ENCODE data around the gene CAD. TPM values are rescaled to one million over a fixed set of nuclear protein-coding genes. Genes with fewer than 3 reads are reported as not detected.
"Not testable (repeated sequence)": the region's sequence is repeated elsewhere in the genome, so short reads cannot be mapped to it uniquely, and the experiment has no call there.

Gene CAD
- total RNA-seq, 4 donors from 2014 or later, result 9.0 to 28.8 (median 17.4) TPM

DNA sequence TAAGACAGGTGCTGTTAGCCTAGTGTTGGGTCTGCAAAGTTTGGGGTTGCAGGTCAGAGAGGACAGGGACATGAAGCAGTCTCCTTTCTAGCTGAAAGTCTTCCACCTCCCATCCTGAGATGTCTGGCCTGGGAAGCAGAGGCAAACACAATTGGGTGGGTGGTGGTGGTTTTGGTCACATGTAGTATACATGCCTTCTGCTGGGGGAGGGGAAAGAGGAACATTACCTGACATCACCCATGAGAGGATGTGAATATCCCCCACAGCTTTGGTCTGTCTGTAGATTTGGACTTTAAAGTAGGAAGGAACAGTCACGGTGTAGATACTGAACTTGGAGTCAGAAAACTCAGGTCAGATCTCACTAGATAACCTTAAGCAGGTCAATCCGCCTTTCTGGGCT lies 53.5 kb downstream of the CAD start:
- DNase-seq (ENCODE audit: low spot score in 2 of 2), result no peak
- 78 to 91% methylated on average over 2 of the region's 2 CpGs for WGBS, 2 donors
- H3K4me3 ChIP-seq (ENCODE audit: low read depth, poor library complexity, severe bottlenecking), result no peak overlapping the region
- TF ChIP-seq POLR2A (IDR thresholded peaks at IDR 0.05), result no peak
- TF ChIP-seq, protein P1, sequence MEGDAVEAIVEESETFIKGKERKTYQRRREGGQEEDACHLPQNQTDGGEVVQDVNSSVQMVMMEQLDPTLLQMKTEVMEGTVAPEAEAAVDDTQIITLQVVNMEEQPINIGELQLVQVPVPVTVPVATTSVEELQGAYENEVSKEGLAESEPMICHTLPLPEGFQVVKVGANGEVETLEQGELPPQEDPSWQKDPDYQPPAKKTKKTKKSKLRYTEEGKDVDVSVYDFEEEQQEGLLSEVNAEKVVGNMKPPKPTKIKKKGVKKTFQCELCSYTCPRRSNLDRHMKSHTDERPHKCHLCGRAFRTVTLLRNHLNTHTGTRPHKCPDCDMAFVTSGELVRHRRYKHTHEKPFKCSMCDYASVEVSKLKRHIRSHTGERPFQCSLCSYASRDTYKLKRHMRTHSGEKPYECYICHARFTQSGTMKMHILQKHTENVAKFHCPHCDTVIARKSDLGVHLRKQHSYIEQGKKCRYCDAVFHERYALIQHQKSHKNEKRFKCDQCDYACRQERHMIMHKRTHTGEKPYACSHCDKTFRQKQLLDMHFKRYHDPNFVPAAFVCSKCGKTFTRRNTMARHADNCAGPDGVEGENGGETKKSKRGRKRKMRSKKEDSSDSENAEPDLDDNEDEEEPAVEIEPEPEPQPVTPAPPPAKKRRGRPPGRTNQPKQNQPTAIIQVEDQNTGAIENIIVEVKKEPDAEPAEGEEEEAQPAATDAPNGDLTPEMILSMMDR (IDR thresholded peaks at IDR 0.05), result no peak
- intact Hi-C loops (cut with DNase I; ENCODE audit: low total_unique reads), result no loop called here

DNA sequence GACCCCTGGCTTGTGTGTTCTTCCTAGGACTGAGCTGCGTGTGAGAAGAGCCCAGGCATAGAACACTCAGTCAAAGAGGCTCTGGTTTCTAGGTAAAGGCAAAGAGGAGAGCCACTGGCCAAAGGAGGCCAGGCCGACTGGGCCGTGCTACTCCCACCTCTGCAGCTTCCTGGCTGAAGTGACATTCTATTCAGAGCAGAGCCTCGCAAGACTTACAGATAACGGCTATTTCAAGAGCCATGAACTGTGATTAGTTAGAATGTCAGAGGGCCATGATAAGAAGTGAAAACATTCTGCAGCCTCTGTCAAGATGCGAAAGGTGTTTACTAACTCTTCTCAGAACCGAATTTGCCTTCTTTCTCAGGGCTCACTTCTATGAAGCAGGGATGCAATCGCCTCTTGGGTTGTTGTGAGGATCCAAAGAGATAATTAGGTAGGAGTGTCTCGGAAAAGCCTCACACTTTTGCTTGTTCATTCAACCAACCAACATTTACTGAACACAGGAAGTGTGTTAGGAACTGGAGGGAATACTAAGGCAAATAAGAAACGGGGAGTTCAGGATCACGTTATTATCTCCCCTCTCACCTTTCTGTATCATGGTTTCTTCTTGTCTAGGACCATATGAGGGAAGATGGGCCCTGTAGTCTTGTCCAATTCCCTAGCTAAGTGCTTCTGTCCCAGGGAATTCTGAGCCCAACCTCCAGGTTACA lies 54.6 kb downstream of the CAD start:
- H3K4me3 ChIP-seq (ENCODE audit: low read depth, poor library complexity, severe bottlenecking), result no peak overlapping the region
- 76 to 84% methylated on average over 11 of the region's 11 CpGs for WGBS, 2 donors
- DNase-seq (ENCODE audit: low spot score in 2 of 2), result no peak
- intact Hi-C loops (cut with DNase I; ENCODE audit: low total_unique reads), result no loop called here
- TF ChIP-seq POLR2A (IDR thresholded peaks at IDR 0.05), result no peak
- TF ChIP-seq, protein P1 (IDR thresholded peaks at IDR 0.05), result no peak

DNA sequence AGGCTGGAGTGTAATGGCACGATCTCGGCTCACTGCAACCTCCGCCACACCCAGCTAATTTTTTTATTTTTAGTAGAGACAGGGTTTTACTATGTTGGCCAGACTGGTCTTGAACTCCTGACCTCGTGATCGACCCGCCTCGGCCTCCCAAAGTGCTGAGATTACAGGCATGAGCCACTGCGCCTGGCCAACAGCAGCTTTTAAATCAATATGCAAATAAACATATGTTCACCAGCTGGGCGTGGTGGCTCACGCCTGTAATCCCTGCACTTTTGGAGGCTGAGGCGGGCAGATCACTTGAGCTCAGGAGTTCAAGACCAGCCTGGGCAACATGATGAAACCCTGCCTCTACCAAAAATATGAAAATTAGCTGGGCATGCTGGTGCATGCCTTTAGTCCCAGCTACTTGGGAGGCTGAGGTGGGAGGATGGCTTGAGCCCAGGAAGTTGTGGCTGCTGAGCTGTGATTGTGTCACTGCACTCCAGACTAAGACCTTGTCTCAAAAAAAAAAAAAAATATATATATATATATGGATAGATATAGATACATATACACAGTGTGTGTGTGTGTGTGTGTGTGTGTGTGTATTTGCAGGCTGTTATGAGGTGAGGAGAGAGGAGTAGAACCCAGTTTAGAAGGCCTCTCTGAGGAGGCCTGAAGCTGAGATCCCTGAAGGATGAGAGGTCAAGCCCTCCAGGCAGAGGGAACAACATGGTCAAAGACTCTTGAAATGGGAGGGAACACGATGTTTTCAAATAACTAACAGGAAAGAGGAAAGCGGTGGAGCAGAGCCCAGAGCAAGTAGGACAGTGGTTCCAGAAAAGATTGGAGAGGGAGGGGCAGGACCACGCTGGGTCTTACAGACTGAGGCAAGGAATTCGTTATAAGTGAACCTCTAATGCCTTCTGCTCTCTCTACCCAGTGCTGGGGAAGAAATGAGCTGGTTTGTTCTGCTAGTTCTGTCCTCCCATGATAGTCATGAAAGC lies 55.7 kb downstream of the CAD start:
- H3K4me3 ChIP-seq (ENCODE audit: low read depth, poor library complexity, severe bottlenecking); DNase-seq (ENCODE audit: low spot score in 2 of 2); intact Hi-C loops (cut with DNase I; ENCODE audit: low total_unique reads): not testable (repeated sequence)
- WGBS, 2 donors, result 71 to 74% methylated on average over 15 of the region's 15 CpGs

DNA sequence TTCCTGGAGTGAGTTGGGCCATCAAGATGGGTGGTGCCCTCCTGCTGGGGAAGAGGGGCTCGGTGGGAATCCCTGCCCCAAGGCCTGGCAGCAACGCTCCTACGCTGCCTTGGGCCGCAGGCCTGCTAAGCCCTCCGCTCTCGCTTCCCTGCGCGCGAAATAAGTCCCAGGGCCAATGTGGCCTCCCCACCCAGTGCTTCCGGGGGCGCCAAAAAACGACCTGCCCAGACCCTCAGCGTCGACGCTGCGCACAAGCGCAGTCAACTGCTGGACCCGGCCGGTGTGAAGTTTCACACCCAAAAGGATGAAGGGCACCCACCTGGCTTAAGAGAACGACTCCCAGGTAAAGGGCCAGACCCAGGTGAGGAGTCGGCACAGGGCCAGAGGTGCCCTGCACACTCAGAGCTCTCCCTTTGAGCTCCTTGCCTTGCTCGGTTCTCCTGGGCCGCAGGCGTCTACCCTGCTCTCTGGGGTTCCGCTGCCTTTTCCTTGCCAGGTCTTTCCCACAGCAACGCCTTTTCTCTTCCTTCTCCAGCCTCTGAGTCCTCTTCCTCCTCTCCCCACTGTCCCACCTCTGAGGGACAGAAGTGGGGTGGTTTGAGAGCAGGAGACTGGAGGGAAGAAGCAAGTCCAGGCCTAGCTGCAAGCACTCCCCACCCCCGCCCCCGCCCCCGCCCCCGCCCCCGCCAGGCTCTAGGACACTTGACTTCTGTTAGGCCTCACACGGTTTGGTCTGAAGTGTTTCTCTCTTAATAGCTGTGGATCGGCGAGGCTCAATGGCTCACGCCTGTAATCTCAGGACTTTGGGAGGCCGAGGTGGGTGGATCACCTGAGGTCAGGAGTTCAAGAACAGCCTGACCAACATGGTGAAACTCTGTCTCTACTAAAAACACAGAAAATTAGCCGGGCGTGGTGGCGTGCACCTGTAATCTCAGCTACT lies 58.3 kb downstream of the CAD start, which contains the start of gene DNAJC5G:
DNAJC5G (plus strand) TSS at position 223 of the 940 bp plus-strand sequence. CDS start 1,296 bp downstream, outside the sequence.
- intact Hi-C loops (cut with DNase I; ENCODE audit: low total_unique reads), result no loop called here
- WGBS, 2 donors, result 80 to 84% methylated on average over 36 to 38 of the region's 39 CpGs
- no peak for TF ChIP-seq POLR2A (IDR thresholded peaks at IDR 0.05)
- TF ChIP-seq, protein P1 (IDR thresholded peaks at IDR 0.05), result no peak
- no peak for DNase-seq (ENCODE audit: low spot score in 2 of 2)
- no peak within 1 kb of the TSS for H3K4me3 ChIP-seq (ENCODE audit: low read depth, poor library complexity, severe bottlenecking)

DNA sequence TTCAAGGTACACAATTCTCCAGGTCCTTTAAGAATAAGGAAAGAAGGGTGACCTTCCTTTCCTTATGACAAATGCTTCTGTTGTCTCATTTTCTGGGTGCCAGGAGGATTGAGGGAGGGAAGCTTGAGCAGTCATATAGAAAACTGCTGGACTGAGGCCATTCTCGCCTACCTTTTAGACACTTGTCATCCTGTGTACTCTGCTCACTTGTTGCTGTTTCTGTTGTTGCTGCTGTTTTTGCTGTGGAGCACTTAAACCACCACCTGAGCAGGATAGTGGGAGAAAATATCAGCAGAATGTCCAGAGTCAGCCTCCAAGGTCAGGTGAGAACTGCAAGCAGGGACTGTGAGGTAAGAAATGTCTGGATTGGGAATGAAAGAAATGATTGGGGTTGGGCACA lies 60.8 kb downstream of the CAD start:
- TF ChIP-seq, protein P1 (IDR thresholded peaks at IDR 0.05), result no peak
- TF ChIP-seq POLR2A (IDR thresholded peaks at IDR 0.05), result no peak
- H3K4me3 ChIP-seq (ENCODE audit: low read depth, poor library complexity, severe bottlenecking), result no peak overlapping the region
- 76 to 86% methylated on average over 1 of the region's 1 CpG for WGBS, 2 donors
- no peak for DNase-seq (ENCODE audit: low spot score in 2 of 2)
- intact Hi-C loops (cut with DNase I; ENCODE audit: low total_unique reads), result no loop called here

All from lower leg skin (tissue), 4 donors.